ENCODE measurements around the gene CPA1.

CPA1 gene

DNA sequence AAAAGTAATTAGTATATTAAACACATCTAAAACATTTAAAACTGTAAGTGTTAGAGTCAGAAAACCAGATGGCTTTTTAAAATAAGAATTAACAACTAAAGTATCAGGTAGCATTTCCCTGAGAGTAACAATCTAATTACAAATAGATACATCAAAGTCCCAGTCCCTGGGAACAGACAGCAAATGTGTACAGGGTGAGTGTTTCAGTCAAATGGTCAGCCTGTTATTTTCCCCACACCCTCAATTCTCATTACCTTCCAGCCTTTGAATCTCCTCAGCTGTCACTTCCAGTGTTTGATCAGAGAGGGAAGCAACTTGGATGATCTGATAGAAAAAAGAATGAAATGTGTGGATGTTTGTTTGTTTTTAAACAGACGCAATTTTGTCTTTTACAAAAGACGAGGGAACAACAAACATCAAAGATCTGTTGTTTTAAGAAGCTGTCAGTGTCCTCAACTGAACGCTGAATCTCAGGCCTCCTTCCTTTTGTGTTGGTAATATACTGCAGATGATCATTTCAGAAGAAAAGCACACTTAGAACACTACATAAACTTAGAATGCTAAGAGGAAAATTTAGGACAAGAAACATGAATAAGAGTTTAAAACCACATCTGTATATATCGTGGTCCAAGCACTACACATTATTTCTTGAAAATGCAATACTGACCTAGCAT lies 30.7 kb downstream of the CPA1 start:
- Histone ChIP-seq H3K27ac (replicated peaks) (no peak overlapping the region), H3K4me3 (replicated peaks; ENCODE audit: insufficient read depth, low read length) (no peak overlapping the region), H3K27me3 (ENCODE audit: insufficient read depth, poor library complexity, severe bottlenecking) (no peaks in the 10 kb centered on the region)
- TF ChIP-seq, protein P1, sequence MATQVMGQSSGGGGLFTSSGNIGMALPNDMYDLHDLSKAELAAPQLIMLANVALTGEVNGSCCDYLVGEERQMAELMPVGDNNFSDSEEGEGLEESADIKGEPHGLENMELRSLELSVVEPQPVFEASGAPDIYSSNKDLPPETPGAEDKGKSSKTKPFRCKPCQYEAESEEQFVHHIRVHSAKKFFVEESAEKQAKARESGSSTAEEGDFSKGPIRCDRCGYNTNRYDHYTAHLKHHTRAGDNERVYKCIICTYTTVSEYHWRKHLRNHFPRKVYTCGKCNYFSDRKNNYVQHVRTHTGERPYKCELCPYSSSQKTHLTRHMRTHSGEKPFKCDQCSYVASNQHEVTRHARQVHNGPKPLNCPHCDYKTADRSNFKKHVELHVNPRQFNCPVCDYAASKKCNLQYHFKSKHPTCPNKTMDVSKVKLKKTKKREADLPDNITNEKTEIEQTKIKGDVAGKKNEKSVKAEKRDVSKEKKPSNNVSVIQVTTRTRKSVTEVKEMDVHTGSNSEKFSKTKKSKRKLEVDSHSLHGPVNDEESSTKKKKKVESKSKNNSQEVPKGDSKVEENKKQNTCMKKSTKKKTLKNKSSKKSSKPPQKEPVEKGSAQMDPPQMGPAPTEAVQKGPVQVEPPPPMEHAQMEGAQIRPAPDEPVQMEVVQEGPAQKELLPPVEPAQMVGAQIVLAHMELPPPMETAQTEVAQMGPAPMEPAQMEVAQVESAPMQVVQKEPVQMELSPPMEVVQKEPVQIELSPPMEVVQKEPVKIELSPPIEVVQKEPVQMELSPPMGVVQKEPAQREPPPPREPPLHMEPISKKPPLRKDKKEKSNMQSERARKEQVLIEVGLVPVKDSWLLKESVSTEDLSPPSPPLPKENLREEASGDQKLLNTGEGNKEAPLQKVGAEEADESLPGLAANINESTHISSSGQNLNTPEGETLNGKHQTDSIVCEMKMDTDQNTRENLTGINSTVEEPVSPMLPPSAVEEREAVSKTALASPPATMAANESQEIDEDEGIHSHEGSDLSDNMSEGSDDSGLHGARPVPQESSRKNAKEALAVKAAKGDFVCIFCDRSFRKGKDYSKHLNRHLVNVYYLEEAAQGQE (IDR thresholded peaks at IDR 0.05; ENCODE audit: insufficient replicate concordance, low read depth), result no peak
- no peak for DNase-seq (ENCODE audit: low read depth in 1 of 2, low spot score in 1 of 2)

DNA sequence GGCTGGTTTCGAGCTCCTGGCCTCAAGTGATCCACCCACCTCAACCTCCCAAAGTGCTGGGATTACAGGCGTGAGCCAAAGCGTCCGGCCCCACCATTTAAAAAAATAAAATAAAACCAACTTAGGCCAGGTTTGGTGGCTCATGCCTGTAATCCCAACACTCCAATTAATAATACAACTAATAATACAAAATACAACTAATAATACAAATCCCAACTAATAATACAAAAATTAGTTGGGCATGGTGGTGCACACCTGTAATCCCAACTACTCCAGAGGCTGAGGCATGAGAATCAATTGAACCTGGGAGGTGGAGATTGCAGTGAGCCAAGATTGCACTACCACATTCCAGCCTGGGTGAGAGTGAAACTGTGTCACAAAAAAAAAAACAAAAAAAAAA lies 32.9 kb downstream of the CPA1 start:
- no peak for DNase-seq (ENCODE audit: low read depth in 1 of 2, low spot score in 1 of 2)
- Histone ChIP-seq H3K27ac (replicated peaks) (no peak overlapping the region), H3K4me3 (replicated peaks; ENCODE audit: insufficient read depth, low read length) (no peak overlapping the region), H3K27me3 (ENCODE audit: insufficient read depth, poor library complexity, severe bottlenecking) (no peaks in the 10 kb centered on the region)
- TF ChIP-seq, protein P1 (IDR thresholded peaks at IDR 0.05; ENCODE audit: insufficient replicate concordance, low read depth), result no peak
- no peak for TF ChIP-seq SPI1 (IDR thresholded peaks at IDR 0.05; ENCODE audit: borderline replicate concordance, low read depth)
- TF ChIP-seq, protein P2, sequence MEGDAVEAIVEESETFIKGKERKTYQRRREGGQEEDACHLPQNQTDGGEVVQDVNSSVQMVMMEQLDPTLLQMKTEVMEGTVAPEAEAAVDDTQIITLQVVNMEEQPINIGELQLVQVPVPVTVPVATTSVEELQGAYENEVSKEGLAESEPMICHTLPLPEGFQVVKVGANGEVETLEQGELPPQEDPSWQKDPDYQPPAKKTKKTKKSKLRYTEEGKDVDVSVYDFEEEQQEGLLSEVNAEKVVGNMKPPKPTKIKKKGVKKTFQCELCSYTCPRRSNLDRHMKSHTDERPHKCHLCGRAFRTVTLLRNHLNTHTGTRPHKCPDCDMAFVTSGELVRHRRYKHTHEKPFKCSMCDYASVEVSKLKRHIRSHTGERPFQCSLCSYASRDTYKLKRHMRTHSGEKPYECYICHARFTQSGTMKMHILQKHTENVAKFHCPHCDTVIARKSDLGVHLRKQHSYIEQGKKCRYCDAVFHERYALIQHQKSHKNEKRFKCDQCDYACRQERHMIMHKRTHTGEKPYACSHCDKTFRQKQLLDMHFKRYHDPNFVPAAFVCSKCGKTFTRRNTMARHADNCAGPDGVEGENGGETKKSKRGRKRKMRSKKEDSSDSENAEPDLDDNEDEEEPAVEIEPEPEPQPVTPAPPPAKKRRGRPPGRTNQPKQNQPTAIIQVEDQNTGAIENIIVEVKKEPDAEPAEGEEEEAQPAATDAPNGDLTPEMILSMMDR (IDR thresholded peaks at IDR 0.05; ENCODE audit: insufficient read depth, low read length), result no peak

DNA sequence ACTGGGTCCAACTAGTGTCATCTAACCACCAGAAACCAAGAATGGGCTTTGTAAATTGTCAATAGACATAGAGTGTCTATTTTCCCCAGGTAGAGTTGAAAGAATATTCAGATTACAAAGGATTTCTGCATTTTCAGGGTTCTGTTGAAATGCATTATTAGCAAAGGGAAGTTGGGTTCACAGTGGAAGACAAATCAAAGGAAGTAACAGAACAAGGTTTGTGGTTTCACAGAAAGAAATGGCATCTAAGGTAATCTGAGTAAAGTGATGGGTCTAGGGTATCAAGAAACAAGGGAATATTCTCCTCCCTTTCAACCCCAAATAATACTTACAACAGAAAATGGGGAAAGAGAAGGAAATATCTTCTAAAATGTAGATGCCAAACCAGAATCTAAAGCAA lies 34.7 kb downstream of the CPA1 start:
- H3K27me3 ChIP-seq (ENCODE audit: insufficient read depth, poor library complexity, severe bottlenecking), result no peaks in the 10 kb centered on the region
- no peak overlapping the region for H3K4me3 ChIP-seq (replicated peaks; ENCODE audit: insufficient read depth, low read length)
- H3K27ac ChIP-seq (replicated peaks), result no peak overlapping the region
- peak in 1 of 2 experiments; percentile 22 for DNase-seq (ENCODE audit: low read depth in 1 of 2, low spot score in 1 of 2)
- TF ChIP-seq SPI1 (IDR thresholded peaks at IDR 0.05; ENCODE audit: borderline replicate concordance, low read depth) (peak; percentile 36; the same call in 1 of the 2 replicates), POLR2AphosphoS5 (IDR thresholded peaks at IDR 0.05; ENCODE audit: low read depth) (no peak)

DNA sequence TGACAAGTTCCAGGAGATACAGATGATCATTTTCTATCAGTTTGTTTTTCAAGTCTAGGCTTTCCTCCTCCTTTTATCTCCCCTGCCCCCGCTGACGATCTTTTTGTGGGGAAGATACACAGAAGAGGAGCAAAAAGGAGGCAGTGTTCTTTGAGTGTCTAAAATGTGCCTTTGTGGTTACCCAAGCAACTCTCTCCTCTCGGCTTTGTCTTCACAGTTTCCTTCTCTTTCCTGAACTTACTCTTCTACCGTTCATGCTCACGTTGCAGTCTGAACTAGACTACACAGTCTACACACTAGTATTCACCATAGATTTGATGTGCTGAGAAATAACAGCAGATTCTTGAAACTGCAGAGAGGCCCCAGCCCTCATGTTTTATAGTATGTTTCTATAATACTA lies 36.9 kb downstream of the CPA1 start:
- no peak for DNase-seq (ENCODE audit: low read depth in 1 of 2, low spot score in 1 of 2)
- TF ChIP-seq, protein P1 (IDR thresholded peaks at IDR 0.05; ENCODE audit: insufficient replicate concordance, low read depth), result no peak
- TF ChIP-seq POLR2AphosphoS5 (IDR thresholded peaks at IDR 0.05; ENCODE audit: low read depth) (no peak), GABPA (IDR thresholded peaks at IDR 0.05; ENCODE audit: low read depth) (no peak), SPI1 (IDR thresholded peaks at IDR 0.05; ENCODE audit: borderline replicate concordance, low read depth) (no peak)
- TF ChIP-seq, protein P2 (IDR thresholded peaks at IDR 0.05; ENCODE audit: insufficient read depth, low read length), result no peak
- Histone ChIP-seq H3K27me3 (ENCODE audit: insufficient read depth, poor library complexity, severe bottlenecking) (no peaks in the 10 kb centered on the region), H3K4me3 (replicated peaks; ENCODE audit: insufficient read depth, low read length) (no peak overlapping the region), H3K27ac (replicated peaks) (no peak overlapping the region)

Measured in HL-60 (cell line).